HG02870 (cell line): ENCODE measurements around the gene TFDP2.

Experiments
- ATAC-seq: cut with Tn5 transposase; IDR thresholded peaks from one replicate; pipeline ENCODE4 v1.9.1; 2021; ENCODE audit warnings: mild to moderate bottlenecking, moderate library complexity; ENCODE audit not compliant: unreplicated experiment

The TFDP2 gene

DNA sequence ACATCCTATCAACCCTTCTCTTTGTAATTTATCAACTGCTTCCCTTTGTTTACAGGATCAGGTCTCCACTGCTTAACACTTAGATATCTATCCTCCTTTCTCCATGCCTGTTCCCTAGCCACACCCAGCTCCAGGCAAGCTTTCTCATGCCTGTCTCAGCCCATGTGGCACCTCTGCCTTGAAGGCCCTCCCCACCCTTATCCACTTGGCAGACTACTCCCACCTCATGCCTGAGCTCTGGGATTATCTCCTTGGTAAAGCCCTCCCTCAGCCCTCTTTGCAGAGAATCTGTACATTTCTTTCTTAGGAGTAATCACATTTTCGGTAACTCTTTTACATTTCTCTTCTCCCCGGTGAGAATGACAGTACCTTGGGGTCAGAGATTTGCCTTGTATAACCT, 176.9 kb downstream of the TFDP2 start:
- ATAC-seq = no peak

DNA sequence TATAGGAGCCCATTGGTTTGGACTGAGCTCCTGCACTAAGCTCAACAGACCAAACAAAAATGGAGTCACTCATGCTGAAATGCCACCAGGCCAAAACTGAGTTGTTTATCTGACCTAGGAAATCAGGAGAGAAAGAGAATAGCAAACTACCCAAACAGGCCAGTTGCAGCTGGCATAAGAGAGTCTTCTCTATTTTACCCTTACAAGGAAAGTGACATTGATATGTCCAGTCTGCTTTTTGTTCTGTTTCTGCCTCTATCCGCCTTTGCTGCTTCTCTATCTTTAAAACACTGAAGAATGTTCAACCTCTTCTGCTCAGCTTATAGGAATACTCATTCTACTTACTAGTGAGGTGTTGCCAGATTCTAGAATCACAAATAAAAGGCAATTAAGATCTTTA, 177.8 kb downstream of the TFDP2 start:
- no peak for ATAC-seq

DNA sequence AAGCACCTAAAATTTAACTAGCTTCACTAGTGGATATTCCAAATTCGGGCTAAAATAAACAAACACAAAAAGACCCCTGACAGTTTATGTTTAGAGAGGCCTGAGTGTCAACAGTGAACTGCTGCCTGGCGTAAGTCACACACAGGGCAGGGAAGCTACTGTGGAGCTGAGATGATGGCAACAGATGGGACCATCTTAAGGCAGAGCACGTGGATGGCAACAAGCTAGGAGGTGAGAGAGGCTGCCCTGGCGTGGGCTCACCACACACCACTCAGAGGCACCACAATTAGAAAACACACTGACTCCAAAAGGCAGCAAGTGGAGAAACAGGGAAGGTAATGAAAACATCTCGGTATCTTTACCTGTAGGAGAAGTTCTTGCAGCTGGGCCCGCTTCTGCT, 179.6 kb downstream of the TFDP2 start:
- ATAC-seq = no peak

DNA sequence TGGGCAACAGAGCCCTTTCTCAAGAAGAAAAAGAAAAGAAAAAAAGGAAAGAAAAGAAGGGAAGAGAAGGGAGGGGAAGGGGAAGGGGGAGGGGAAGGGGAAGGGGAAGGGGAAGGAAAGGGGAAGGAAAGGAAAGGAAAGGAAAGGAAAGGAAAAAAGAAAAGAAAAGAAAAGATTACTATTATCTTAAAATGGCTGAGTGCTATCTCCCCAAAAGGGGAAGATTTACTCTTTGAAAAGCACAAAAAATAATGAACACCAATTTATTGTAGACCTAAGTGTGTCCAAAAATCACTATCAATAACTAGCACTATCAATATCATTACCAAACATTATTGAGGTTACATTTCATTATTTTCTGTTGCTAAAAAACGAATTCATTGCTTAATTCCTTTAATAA, 183.9 kb downstream of the TFDP2 start:
- no peak for ATAC-seq

DNA sequence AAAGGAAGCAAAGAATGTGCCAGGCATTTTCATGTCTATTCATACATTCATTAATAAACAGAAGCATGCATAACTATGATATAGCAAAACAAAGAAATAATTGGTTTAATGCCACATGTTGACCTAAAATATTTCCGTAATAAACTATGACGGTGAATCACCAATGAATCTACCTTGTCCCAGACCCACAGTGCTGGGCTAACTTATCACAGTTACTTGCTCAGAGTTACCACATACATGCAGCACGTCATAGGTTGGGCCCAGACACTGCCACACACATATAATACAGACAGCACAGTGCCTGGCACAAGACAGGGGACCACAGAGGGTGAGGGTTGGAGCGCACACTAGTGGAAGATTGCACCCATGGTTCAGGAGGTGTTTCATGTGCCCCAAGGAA, 186.0 kb downstream of the TFDP2 start:
- ATAC-seq = no peak

DNA sequence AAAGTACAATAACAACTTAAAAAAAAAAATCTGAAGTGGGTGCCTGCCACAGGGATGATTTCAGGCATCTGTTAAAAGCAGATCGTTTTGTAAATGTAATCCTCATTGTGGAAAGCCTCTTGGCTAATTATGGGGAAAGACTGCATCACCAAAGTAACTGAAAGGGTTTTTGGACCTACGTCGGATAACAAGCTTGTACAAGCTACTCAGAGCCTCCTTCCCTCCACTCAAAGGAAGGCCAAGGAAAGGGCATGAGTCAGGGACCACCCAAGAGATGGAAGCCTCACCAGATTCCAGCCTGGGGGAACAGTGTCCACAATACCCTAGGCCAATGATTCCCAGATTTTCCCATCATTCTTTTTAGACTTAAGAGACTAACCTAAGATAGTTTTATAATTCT, 188.6 kb downstream of the TFDP2 start:
- ATAC-seq = no peak

DNA sequence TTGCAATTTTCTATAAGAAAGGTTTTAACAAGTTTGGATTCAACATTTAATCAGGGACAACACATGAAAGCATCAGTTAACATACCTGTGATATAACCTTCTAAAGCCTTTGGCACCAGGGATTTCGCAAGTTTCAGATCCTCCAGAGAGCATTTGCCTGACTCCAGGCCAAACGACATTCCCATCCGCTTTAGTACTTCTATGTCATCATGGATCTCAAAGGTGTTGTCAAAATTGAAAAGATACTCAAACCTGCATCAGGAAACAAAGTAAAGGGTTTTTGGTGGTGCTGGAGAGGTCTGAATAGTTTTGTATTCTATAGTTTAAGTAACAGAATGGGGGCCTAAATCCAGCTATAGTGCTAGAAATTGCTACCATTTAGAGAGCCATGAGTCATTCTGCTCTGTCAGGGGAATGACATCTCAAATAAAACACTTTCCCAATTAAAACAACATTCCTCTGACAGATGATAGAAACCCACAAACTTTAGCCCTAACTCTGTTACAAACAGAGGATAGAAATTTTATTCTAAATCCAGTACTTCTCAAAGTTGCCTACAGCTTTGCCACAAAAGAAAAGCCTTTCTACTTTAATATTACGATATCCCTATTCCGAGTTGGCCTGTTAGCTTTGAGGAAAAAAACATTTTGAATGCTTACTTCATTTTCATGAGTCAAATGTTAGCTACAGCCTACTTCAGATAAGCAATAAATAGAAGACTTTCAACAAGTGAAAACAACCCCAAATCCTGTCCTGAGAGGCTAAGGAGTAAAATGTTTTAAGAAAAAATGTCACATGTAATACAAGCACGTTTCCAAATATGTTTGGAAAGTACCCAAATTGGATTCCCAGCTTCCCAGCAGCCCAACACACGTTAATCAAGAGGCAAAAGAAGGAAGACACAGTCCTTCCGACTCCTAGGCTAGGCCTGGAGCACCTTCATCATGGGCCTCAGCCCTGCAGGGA, 189.5 kb downstream of the TFDP2 start:
- ATAC-seq = no peak

DNA sequence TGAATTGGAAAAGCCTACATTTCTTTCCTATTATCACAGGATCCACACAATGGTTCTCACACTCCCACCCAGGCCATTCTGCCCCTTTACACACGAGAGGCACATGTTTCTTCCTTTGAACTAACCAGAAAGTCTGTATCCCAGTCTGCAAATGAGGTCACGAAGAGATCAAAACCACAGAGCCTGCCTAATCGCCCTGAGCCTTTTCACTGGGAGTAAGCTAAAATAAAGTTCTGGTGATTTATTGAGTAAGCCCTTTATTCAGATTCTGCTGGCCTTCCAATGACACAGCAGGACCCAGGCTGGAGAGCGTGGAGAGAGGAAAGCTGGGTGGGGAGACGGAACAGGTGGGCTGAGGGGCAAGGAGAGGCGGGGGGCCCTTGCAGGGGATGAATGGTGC, 194.2 kb downstream of the TFDP2 start:
- ATAC-seq = no peak

DNA sequence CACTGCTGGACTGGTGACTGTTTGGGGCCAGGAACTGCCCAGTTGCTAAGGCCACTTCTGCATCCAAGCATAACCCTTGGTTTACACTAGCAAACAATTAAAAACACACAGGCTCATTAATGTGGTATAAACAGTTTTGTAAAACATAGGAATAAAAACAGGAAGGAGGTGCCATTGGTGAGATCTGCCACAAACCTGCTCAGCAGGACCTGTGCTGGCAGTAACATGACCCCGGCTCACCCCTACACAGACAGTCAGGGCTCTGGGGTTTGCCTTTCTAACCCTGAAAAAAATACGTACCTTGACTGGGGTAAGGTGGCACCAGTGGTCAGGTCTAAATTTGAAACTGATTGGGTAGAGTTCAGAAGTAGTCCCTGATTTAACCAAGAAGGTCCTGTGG, 196.7 kb downstream of the TFDP2 start:
- no peak for ATAC-seq

DNA sequence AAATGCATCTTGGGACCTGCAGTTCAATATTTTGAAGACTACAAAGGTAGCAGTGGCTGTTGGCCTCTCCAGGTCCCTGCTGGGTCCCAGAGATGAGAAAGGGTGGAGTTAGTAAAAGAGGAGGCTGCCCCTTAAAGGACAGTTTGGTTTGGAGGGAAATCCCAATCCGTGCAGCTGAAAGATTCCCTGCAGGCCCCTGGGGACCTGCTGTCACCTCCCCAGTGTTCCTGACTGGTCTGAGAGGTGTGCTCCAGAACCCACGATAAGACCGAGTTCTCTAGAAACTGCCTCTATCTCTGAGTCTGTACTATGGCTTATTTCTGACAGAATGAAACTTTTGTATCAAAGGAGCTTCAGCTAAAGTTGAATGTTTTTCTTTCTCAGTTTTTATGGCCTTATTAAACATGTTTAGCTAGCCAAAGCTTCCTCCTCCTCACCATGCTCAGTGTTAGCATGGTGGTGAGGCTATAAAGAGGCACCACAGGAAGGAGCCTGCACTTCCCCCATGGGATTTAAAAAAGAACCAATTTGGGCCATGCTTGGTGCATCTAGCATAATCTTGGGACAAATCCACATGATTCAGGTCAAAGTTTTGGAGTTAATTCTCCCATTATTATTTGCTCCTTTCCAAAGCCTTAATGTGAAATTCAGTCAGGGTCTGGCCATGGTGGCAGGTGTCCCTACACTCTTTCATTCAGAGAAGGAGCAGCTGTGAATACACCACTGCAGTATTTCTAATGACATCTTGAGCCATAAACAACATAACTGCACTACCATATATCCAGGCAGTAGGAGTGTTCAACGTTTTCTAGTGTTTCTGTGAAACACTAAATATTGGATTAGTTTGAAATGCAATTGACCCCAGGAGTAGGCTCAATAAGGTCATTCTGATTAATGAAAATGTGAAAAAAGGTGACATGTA, 198.5 kb downstream of the TFDP2 start:
- ATAC-seq = no peak

DNA sequence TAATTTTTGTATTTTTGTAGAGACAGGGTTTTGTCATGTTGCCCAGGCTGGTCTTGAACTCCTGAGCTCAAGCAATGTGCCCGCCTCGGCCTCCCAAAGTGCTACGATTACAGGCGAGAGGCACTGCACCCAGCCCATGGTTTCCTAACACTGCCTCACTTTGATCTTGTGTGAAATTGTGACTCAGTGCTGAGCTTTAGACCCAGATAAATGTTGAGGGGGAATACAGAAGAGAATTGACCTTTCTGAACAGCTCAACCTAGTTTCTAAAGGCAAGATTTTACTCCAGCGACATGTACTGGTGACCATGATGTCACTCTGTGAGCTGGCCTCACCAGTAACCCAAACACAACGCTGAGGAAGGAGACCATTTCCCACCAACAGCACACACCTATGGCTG, 199.4 kb downstream of the TFDP2 start:
- ATAC-seq = no peak

DNA sequence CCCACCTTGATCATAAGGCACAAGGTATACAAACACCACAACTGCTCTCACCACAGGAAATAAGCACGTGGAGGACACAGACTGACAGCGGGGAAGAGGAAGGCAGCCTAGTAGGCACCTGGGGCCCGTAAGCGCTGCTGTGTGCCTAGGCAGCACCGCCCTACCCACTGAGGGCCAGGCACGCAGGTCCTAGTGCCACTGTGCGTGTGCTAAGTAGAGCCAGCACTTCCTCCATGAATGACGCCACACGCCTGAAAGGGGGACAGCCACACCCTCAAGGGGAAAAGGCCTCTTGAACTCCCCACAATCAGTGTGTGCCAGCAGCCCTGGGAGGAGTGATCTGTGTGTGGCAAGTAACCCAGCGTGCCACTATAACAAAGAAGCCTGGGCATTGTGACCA, 199.9 kb downstream of the TFDP2 start:
- no peak for ATAC-seq

DNA sequence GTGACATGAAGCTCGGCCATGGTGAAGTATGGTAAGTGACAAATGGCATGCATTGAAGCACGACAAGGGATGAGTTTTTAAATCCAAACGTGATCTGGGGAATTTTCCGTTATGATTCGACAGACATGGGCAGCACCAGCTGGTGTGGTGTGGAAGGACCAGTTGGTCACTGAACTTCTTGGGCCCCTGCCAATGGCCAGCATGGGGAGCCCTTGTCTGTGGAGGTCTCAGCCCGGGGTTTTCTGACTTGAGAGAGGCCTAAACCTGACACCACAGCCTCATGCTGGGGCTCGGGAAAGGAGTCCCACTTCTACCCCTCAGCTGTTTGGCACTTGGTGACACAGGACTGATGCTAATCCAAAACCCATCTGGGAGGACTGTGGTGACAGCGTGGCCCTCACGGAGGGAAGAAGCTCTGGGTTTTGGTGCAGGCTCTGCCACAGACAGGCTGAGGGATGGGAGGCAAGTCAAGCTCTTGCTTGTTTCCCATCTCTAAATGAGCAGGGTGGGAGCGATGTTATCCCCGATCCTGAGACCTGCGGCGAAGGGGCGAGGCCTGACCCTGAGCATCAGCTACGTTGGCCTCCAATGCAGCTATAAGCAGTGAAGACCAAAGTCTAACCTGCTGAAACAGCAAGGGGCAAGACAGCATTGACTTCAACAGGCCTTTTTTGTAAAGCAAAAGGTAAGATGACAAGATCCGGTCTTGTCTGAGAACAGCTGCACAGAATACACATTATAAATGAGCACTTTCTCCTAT, 203.4 kb downstream of the TFDP2 start:
- no peak for ATAC-seq

DNA sequence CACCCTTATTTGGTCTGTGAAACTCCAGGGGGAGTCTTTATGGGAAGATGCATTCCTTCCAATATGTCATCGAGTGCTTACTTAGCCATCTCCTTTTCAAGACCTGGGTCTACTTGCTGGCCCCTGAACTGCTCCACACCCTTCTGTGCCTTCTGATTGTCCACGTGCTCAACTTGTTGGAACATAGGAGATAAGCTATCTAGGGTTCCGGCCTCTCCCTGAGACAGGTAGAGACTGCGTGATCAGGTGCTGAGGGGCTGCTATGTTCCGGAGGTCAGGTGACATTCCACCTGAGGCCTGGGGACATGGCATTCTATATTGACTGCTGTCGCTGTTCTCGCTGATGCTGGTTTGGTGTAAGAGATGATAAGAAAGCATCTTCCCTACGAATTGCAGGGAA, 207.3 kb downstream of the TFDP2 start:
- ATAC-seq = no peak

DNA sequence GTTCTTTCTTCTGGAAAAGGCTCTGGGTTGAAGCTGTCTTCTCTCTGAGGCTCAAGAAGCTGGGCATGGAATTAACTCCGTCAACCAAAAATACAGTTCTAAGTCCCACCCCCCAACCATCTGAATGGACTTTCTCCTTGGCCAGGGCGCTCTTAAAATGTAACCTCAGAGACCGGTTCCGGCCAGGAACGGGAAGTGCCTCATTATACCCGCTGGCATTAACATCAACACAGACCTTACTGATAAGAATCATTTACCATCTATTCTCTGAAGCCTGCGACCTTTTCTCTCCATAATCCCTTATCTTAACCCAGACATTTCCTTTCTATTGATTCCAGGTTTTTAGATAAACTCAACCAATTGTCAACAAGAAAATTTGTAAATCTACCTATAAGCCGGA, 208.3 kb downstream of the TFDP2 start:
- no peak for ATAC-seq

DNA sequence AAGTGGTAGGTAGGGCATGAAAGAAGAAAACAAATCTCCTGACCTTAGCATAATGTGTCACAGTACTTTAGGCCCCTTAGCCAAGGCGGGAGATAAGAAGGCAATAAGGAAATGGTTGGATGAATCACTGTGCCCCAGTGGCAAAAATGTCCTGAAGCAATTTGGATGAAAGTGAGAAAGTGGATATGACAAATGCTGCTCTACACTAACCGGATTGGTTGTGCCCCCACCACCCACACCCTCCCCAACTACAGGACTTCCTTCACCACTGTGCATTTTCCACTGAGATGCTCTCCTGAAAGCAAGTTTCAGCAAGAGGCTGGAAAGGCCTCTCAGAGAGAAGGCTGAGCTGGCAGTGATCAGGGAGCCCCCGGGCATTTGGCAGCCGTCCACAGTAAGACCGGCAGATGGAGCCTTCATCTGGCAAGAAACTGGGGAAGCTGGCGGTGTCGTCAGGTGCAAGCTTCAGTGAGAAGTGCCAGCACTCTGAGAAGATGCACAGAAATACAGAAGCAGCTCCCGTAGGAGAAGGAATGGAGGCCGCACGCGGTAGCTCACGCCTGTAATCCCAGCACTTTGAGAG, 209.1 kb downstream of the TFDP2 start:
- ATAC-seq = no peak

DNA sequence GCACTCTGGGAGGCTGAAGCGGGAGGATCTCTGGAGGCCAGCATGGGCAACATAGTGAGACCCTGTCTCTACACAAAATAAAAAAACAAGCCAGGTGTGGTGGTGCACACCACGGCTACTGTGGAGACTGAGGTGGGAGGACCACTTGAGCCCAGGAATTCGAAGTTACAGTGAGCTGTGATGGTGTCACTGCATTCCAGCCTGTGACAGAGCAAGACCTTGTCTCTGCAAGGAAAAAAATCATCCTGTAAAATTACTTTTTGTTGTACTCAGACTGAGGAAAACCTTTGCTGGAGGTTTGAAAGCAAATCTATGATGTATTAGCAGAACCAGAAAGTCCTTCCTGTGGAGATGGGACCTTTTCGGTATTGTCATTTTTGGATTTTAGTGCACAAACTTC, 209.6 kb downstream of the TFDP2 start:
- ATAC-seq = no peak

DNA sequence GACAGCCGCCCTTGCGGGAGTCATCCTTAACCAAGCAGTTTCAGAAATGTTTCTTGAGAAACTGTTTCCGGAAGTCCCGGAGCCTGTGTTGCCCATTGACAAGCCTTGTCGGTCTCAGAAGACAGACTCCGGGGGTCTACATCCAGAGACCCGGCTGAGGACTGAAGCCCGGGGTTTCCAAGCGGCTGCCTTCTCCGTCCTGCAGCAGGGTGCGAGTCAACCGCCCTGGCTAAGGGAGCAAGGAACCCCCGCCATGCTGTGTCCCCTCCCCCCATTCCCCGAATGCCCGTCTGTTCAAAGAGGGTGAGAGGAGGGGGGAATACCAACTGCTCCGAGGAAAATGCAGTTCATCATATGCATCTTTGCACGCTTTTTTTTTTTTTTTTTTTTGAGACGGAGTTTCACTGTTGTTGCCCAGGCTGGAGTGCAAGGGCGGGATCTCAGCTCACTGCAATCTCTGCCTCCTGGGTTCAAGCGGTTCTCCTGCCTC, 211.3 kb downstream of the TFDP2 start:
- ATAC-seq = no peak

DNA sequence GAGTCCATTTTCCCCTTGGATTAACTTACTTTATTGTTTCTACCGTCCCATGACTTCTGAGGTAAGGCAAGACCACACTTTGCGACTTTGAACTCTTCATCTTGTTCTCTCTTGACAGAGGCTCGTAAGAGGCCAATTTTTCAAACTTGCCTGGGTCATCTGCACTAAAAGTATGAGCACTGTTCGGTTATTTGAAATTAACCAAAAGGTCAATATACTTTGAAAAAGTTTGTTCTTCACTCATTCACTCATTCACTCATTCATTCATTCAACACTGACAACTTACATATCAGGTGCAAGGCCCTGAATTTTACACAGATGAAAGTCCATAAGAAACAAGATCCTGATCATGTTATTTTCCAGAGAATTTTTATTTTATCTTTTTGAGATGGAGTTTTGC, 215.0 kb downstream of the TFDP2 start:
- no peak for ATAC-seq

DNA sequence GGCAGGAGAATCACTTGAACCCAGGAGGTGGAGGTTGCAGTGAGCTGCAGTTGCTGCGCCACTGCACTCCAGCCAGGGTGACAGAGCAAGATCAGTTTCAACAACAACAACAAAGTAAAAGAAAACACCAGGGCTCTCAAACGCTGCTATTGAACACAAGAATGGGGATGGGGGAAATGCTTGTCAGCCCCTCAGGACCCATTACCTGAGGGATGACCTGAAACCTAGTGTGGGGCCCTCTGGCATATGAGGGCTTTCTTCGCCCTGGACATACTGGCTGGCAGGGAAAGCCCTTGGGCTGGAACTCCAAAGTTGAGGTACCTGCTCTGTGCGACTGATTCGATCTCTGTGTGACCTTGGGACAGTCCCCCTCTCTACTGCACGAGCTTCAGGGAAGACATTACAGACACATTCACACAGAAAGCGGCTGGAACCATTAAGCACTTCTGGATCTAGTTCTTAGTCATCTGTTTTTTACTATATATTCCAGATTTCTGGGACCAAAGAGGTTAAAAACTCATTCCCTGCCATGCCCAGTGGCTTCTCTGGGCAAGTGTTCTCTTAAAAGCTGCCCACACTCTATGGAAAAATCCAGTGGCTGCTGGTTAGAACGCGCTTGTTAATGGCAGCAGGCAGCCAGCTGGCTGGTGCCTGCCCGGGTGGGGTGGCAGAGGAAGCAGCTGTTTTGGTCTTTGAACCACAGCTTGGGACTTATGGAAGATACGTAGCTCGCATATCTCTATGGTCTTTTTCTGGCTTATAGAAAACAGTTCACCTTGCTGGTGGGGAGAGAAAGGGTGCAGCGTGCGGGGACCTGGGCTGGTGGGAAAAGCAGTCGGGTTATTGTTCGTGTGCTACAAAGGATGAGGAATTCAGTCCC, 215.7 kb downstream of the TFDP2 start:
- no peak for ATAC-seq
